Measurements from ENCODE around the gene TMEM18.
"Not testable (repeated sequence)": the region's sequence is repeated elsewhere in the genome, so short reads cannot be mapped to it uniquely, and the experiment has no call there.

TMEM18 gene

DNA sequence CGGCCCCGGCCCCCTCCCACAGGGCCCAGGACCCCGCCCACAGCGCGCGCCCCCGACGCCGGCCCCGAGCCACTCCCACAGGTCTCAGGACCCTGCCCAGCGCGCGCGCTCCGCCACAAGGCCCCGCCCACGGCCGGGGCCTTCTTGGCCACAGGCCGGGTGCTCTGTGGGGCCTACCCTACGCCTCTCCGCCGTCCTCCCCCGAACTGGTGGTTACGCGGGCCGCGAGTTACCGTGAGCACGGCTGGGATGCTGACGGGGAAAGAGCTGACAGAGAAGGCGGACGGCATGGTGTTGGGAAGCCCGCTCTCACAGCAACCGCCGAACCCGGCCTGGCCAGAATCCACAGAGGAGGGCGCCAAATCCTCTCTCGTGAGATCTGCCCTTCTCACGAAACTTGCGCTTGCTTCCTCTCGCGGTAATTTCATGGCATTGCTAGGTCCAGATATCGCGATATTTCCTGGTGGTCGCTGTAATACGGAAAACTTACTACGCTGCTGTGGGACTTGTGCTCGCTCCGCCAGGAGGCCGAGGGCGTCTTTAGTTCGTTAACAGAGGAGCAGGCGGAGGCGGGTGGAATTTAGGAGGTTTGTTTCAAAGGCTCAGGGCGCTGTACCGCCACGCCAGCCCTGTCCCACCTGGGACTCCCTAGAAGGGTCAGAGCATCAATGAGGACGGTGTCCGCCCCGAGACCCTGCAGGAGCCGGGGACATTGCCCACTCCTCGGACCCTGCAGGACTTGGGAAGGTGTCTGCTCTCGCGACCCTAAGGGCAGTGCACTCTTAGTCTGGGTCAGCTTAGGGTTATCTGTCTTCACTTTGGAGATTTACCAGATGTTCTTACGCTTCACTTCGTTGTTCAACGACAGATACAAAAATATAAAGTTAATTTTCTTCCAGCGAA is at the start of gene TMEM18:
TMEM18 (minus strand) TSS at position 351 of the 903 bp plus-strand sequence; CDS start at position 290, 61 bp downstream.
- DNase-seq (ENCODE audit: low read depth in 2 of 2): peak in 1 of 2 donors; percentile 96

DNA sequence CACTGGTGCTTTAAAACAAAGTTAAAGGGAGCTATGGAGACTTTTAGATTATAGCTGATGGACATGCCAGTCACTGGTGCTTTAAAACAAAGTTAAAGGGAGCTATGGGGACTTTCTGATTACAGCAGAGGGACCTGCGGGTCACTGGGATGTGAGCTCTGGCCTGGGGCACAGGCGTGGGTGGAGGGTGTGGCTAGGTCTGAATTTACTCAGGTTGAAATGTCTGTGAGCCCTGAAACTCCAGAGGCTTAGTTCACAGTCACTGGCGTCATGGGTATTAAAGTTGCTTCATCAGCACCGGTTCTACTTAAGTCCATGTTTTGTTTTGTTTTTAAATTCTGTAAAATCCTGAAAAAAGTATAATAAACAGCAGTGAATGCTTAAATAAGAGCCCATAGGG is 49.0 kb upstream of the TMEM18 start:
- no peak for DNase-seq (ENCODE audit: low read depth in 2 of 2)

DNA sequence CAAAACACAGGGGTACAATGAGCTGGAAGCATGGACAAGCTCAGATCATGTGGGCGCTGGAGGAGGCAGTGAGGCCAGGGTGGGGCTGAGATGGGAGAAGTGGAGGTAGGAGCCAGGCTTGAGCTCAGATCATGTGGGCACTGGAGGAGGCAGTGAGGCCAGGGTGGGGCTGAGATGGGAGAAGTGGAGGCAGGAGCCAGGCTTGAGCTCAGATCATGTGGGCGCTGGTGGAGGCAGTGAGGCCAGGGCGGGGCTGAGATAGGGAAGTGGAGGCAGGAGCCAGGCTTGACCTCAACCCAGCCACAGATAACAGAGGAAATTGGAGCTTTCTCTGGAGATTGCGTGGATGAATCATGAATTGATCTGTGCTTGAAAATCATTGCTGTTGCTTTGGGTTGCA is 48.3 kb upstream of the TMEM18 start:
- DNase-seq (ENCODE audit: low read depth in 2 of 2): no peak

DNA sequence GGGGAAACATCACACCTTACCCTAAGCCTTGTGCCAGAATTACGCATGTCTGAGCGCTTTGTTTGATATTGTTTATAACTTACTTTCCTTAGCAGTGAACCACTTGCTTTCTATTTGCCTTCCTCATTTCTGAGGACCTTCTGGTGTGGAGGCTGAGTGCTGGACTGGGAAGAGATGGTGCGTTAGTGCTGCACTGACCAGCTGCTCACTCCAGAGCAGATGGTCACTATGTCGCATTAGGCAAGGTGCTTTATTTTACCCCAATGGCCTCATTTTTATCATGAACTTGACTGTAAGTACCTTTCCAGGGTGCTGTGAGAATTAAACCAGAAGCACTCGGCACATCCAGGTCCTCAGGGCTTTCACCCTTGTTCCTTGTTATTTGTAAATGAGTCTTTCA is 46.6 kb upstream of the TMEM18 start:
- DNase-seq (ENCODE audit: low read depth in 2 of 2): no peak

DNA sequence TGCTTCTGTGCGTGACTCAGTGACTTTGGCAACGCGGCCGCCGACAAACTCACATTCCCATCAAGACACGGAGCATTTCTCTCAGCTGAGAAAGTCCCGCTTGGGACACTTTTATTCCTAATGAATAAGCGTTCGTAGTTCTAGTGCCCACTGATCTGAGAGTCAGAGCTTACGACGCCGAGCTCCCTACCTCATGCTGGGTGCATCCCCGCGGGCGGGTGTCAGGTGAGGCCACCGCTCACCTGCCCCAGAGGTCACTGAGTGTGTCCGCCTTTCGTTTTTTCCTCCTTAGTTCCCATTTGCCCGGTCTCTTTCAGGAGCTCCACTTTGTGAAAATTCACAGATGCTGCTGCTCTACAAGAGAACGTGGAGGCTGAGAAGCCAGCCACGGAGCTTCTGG is 43.6 kb upstream of the TMEM18 start:
- DNase-seq (ENCODE audit: low read depth in 2 of 2): no peak

DNA sequence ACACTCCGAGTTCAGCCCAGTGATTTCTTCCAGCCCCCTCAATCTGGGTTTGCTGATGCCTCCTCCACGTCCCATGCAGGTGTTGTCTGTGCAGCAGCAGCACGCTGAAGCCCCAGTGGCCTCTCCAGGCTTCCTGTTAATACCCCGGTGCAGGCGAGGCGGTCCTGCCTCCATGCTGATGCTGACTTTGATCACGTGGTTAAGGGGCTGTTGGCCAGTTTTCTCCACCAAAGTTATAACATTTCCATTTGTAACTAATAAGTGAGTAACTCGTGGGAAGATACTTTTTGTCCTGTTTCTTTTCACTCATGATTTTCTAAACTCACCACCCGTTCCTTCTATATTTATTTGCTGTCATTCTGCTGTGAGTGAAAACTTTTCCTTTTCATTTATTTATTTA is 42.5 kb upstream of the TMEM18 start:
- no peak for DNase-seq (ENCODE audit: low read depth in 2 of 2)

DNA sequence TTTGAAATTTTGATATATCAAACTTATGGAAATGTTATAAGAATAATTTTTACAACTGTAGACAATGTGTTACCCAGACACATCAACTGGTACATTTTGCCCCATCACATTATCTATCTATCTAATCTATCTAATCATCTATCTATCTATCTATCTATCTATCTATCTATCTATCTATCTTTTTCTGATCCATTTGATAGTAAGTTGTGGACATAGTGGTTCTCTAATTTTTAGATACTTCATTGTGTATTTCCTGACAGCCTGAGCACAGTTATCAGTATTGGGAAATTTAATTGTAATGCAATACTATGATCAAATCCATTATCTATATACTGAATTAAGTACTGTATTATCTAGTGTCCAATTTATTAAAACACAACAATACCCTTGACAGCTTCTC is 42.0 kb upstream of the TMEM18 start:
- DNase-seq (ENCODE audit: low read depth in 2 of 2): no peak

DNA sequence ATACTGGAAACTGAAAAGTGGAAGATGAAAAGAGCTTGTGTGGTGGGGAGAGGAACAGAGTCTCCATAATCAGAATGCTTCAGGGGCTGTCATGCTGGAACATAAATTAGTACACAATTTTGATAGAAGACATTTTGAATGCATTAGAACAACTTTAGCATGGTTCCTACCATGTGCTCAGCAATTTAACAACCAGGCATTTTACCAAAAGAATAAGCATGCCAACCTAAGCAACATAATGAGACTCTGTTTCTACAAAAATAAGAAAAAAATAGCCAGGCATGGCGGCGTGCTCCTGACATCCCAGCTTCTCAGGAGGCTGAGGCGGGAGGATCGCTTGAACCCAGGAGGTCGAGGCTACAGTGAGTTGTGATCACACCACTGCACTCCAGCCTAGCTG is 40.5 kb upstream of the TMEM18 start:
- no peak for DNase-seq (ENCODE audit: low read depth in 2 of 2)

DNA sequence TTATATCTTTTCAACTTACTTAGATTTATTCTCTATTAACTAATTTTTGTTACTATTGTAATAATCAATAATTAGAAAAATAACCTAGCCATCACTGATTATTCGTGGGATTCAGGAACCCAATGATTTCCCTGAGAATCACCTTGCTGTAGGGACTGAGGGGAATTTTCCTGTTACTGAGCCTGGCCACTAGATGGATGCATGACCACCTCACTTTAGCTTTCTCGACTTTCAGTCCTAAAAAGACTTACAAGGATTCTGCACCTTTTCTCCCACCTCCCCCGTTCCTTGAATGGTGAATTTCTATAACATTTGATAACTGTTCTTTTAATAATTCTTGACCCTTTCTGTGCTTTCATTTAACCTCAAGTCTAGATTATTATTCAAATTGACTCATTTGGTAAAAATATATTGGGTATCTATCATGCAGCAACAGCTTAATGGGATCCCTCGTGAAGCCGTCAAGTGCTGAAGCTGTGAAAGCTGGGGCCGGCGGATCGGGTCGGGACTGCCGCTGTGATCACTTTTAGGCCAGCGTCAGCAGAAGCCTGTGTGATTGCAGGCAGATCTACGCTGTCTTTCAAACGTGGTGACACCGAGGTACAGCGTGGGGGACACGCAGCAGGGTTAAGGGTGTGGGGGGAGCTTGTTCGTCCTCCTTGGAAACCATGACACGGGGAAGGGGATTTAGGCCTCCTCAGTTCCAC is 38.8 kb upstream of the TMEM18 start:
- no peak for DNase-seq (ENCODE audit: low read depth in 2 of 2)

DNA sequence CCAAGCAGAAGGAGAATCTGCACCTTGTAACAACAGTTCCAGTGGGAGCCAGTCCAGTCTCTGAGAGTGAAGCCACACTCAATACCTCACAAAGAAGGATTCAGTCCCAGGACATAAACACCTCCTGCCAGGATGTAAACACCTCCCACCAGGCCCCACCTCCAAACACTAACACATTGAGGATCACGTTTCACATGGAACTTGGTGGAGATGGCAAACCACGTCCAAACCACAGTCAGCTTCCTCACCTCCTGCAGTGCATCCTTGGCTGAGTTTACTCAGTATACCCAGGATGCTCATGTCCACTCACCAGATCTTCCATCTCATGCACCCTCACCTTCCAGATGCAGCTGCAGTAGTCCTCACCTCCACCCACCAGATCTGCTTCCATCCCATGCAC is 37.8 kb upstream of the TMEM18 start:
- no peak for DNase-seq (ENCODE audit: low read depth in 2 of 2)

DNA sequence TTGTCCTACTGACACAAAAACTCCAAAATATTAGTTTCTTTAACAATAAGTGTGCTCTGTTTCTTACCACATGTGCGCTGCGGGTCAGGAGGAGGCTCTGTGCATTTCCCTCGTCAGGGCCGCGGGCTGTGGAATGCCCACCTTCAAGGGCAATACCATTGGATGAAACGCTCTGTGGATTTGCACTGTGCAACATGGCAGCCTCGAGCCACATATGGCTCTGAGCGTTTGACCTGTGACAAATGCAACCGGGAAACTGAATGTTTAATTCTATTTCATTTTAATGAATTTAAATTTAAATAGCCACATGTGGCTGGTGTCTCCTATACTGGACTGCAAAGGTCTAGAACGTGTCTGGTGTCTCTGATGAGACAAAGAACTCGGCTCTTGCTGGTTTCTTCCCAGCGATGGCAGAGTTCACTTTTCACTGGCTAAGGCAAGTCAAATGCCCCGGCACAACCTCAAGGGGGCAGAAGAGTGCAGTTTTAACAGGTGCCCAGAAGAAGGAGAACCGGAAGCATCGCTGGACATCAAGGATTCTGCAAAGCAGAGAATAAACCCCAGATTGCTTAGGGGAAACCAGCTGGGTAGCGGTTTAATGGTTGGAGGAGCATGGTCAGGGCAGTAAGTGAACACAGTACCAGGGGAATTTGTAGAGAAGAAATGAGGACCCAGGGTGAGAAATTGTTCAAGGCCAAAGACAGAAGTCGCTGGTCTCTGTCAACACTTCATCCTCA is 37.0 kb upstream of the TMEM18 start:
- no peak for DNase-seq (ENCODE audit: low read depth in 2 of 2)

DNA sequence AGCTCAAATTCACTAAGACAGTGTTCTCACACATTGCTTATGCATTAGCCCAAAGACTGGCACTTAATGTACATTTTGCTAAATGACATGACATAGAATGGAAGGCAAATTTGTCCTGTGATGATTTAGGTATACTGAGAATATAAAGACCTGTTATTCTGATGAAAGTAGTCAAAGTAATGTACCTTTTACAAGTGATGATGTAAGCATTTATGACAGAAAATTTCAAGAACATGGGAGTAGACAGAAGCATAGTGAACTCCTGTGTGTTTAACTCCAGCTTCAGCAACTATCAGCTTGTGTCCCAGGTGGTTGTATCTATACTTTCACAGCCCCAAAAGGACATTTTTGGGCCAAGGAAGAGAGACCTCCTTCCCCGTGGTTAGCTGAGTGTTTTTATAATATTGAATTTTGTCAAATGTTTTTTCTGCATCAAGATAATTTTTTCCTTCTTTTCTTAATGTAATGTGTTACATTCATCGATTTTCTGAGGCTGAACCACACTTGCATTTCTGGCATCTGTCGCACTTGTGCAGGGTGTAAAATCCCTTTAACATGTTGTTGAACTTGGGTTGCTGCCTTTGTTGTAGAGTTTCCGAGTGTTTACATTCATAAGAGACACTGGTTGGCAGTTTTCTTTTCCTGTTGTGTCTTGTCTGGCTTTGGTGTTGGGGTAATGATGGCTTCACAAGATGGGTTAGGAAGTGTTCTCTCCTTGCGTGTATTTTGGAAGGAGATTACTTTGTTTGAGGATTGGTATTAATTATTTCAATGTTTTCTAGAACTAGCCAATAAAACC is 33.9 kb upstream of the TMEM18 start:
- no peak for DNase-seq (ENCODE audit: low read depth in 2 of 2)

DNA sequence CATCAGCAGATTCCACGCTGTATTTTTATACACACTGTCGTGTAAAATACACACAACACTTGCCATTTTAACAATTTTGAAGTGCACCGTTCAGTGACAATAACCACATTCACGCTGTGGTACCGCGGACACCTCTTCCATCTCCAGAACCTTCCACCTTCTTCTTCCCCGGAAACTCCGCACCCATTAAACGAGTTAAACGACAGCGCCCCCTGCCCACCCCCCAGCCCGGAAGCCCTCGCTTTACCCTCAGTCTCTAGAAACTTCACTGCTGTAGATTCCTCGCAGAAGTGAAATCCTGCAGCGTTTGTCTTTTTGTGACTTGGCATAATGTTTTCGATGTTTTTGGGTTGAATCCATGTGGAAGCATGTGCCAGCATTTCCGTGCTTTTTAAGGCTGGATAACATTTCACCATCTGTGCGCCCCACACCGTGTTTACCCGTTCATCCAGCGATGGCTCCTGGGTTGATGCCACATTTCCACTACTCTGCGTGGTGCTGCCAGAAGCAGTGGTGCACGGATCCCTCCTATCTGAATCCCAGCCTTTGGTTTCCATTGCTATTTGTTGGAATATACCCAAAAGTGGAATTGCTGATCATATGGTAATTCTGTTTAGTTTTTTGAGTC is 32.0 kb upstream of the TMEM18 start:
- no peak for DNase-seq (ENCODE audit: low read depth in 2 of 2)

DNA sequence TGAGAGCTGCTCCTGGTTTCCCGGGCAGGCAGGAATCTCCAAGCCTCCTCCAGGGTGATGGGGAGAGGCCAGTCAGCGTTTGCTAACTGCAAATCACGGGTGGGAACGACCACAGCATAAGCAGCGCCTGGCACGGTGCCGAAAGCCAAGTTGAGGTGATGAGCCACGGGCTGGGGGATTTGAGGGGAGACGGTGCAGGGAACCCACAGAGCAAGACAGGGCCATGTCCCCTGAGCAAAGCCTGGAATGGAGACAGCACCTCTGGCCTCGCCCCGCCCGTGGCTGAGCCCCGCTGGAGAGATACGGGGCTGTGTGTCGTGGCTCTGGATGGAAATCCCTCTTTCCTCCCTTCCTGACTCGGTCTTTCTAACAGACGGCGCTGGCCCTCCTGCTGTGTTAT is 31.5 kb upstream of the TMEM18 start:
- no peak for DNase-seq (ENCODE audit: low read depth in 2 of 2)

DNA sequence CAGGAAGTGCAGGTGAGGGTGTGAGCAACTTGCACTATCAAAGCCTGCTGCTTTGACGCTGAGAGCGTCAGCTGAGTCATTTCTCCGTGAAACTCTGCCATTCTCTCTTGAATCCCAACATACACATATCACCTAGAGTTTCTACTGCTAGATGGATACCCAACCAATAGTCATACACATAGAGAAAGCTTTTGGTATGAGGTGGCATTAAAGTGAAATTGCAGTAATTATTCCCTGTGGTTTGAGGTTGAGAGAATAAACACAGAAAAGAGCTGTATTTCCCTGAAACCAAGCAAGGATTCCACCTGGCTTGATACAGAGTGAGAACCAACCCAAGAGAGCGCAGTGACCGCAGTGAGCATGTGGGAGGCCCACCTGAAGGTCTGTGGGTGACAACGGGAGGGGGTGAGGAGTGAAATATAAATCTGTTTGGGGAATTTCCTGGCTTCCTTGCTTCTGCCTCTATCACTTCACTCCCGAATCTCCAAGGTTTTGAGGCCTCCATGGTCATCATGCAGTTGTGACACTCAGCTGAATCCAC is 28.8 kb upstream of the TMEM18 start:
- no peak for DNase-seq (ENCODE audit: low read depth in 2 of 2)

DNA sequence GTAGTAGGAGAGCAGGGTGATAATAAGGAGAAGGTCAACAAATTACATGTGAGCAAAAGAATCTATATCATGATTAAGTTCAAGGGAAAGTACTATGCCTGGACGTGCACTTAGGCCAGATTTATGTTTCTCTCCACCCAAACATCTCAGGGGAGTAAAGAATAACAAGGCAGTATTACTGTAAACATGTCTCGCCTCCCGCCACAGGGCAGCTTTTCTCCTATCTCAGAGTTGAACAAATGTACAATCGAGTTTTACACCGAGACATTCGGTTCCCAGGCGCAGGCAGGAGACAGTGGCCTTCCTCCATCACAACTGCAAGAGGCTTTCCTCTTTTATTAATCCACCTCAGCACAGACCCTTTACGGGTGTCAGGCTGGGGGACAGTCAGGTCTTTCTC is 25.6 kb upstream of the TMEM18 start:
- not testable (repeated sequence) for DNase-seq (ENCODE audit: low read depth in 2 of 2)

DNA sequence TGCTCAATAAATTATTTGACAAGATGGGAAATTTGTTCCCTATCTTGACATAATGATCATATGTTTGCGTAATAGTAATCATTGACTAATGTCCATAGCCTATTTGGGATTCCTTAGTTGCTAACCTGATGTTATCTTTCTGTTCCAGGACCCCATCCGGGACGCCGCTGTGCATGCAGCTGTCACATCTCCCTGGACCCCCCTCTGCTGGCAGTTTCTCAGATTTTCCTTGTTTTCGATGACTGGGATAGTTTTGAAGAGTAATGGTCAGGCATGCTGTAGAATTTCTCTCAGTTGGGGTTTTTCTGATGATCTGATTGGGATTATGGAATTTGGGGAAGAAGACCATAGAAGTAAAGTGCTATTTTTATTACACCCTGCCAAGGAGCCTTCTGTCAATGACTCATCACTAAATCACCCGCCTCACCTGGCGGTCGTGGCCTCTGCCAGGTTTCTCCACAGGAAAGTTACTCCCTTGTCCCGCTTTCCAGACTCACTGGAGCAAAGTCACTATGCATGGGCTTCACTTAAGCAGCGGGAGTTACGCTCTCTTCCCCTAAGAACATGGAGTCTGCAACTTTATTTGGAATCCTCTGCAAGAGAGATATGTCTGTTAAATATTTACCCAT is 19.9 kb upstream of the TMEM18 start:
- no peak for DNase-seq (ENCODE audit: low read depth in 2 of 2)

DNA sequence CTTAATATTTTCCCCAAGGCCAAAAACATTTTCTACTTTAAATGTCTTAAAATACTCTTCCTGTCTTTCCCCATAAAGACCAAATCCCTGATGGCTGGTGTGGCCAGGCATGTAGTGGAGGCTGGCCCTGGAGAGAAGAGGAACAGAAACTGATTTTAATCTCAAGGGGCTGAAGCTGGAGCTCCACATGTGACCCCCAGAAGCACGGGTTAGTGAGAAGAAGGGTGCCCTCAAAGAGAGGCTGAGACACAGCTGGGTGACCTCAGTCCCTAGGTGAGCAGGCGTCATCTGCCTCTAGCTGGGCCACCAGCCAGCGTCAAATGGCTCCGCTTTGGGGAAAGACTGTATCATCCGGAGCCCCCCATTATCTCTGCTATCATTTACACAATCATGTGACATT is 19.3 kb upstream of the TMEM18 start:
- no peak for DNase-seq (ENCODE audit: low read depth in 2 of 2)

DNA sequence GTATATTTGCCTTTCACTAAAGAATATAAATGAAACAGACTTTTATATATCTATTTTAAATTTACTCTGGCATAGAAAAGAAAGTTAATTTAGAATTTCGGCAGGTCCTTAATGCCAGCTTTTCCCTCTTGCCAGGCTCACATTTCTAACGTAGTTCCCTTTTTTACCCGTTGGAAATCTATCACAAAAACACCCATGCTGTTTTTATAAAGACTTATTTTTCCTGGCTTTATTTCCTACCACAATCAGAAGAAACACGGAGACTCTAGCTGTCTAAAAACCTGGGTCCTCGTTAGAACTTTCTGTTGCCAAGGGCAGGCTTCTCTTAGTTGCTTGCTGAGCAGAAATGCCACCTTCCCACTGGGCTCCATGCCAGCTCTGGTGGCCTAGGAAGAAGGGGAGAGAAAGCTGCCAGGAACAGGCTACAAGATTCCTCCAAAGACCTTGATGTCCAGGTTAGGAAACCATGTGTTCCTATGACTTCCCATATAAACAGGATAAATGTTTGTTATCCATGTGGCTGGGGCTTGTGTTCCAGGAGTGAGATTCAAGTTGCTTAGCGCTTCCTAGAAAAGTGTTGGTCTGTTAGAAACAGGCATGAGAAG is 17.8 kb upstream of the TMEM18 start:
- no peak for DNase-seq (ENCODE audit: low read depth in 2 of 2)

DNA sequence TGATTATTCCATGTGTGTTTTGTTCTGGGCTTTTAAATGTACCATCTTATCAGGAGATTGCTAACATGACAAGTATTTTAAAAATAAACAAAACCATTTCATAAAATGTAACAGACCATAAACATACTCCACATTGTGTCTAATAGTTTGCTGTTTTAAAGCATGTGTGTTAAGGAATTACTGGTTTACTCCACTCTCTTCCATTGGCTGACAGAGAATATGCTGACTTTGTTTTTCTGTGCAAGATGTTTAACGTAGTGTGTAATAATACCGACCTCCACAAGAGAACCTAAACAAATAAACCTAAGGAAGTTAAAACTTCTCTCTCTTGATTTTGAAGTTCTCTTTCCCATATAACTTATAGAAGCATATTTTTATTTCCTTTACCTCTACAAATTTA is 17.0 kb upstream of the TMEM18 start:
- no peak for DNase-seq (ENCODE audit: low read depth in 2 of 2)

Measured in stimulated activated CD4-positive, alpha-beta T cell treated with anti-CD3 and anti-CD28 coated beads, Interleukin-1b, Interleukin-23, amount 100 ng/mL, for 4 hours (primary cell).